ENCODE data around the gene HSPA4.
A peak's percentile ranks its signal among the peaks of the same experiment; 100 is the strongest.
"Not testable (repeated sequence)": the region's sequence is repeated elsewhere in the genome, so short reads cannot be mapped to it uniquely, and the experiment has no call there.

HSPA4 gene

GRCh38 chr5:133051542-133052316, at the start of gene HSPA4:
Gene HSPA4, plus strand, starts transcription at chr5:133052013. Its CDS starts 238 bp downstream, at chr5:133052251.
- peak; percentile 98 for DNase-seq

GRCh38 chr5:133006653-133007052, 45.2 kb upstream of the HSPA4 start:
- DNase-seq, result no peak

GRCh38 chr5:133008455-133008854, 43.4 kb upstream of the HSPA4 start:
- not testable (repeated sequence) for DNase-seq

GRCh38 chr5:133015466-133015865, 36.3 kb upstream of the HSPA4 start:
- DNase-seq, result no peak

- DNase-seq, result no peak
Measured at GRCh38 chr5:133017964-133018363, 33.8 kb upstream of the HSPA4 start.

- DNase-seq, result not testable (repeated sequence)
Measured at GRCh38 chr5:133019471-133019870, 32.3 kb upstream of the HSPA4 start.

GRCh38 chr5:133025804-133026663, 25.8 kb upstream of the HSPA4 start, which contains the start of gene ZCCHC10:
Gene ZCCHC10, minus strand, starts transcription at chr5:133026549. Its CDS starts 12 bp downstream, at chr5:133026537.
- DNase-seq, result peak; percentile 95

- DNase-seq, result no peak
Measured at GRCh38 chr5:133026664-133027153, 25.1 kb upstream of the HSPA4 start.

- DNase-seq, result no peak
Measured at GRCh38 chr5:133029416-133029815, 22.4 kb upstream of the HSPA4 start.

GRCh38 chr5:133030343-133031005, 21.3 kb upstream of the HSPA4 start:
- DNase-seq, result no peak

- DNase-seq, result no peak
Measured at GRCh38 chr5:133032852-133033742, 18.7 kb upstream of the HSPA4 start.

- DNase-seq, result no peak
Measured at GRCh38 chr5:133034064-133034463, 17.7 kb upstream of the HSPA4 start.

- no peak for DNase-seq
Measured at GRCh38 chr5:133035224-133035623, 16.6 kb upstream of the HSPA4 start.

- DNase-seq, result not testable (repeated sequence)
Measured at GRCh38 chr5:133036677-133037076, 15.1 kb upstream of the HSPA4 start.

GRCh38 chr5:133041157-133041784, 10.5 kb upstream of the HSPA4 start:
- DNase-seq, result no peak

- no peak for DNase-seq
Measured at GRCh38 chr5:133041910-133042309, 9.9 kb upstream of the HSPA4 start.

- DNase-seq, result not testable (repeated sequence)
Measured at GRCh38 chr5:133046560-133046959, 5.3 kb upstream of the HSPA4 start.

- DNase-seq, result no peak
Measured at GRCh38 chr5:133047404-133047803, 4.4 kb upstream of the HSPA4 start.

- no peak for DNase-seq
Measured at GRCh38 chr5:133048993-133049725, 2.7 kb upstream of the HSPA4 start.

- DNase-seq, result no peak
Measured at GRCh38 chr5:133049726-133050048, 2.1 kb upstream of the HSPA4 start.

- peak; percentile 17 for DNase-seq
Measured at GRCh38 chr5:133050521-133050920, 1.3 kb upstream of the HSPA4 start.
